Small intestine (tissue), 7 donors: ENCODE data around the gene SPTBN5. TPM values are rescaled to one million over a fixed set of nuclear protein-coding genes. Genes with fewer than 3 reads are reported as not detected.

Experiments
- DNase-seq, 2 donors: peaks; one replicate each; pipeline versions ENCODE4 v3.0.0 to v3.0.0-alpha.2; 2013
- FAIRE-seq: peaks from 2 replicates; lab custom pipeline; 2012; peaks lifted over from hg19 to GRCh38; lab: Jason Lieb, UNC
- H3K27ac ChIP-seq, 3 donors: one replicate each; pipeline ENCODE4 v1.5.1; 2013; ENCODE audit warnings: low read length in 2 of 3, mild to moderate bottlenecking in 2 of 3, control low read depth in 1 of 3, inconsistent platforms in 1 of 3, low read depth in 1 of 3, moderate library complexity in 1 of 3
- H3K27me3 ChIP-seq, 3 donors: one replicate each; pipeline ENCODE4 v1.6.1; 2013; ENCODE audit warnings: low read length in 3 of 3, inconsistent platforms in 1 of 3; ENCODE audit not compliant: control insufficient read depth in 3 of 3, insufficient read depth in 3 of 3
- H3K36me3 ChIP-seq, 3 donors: one replicate each; pipeline ENCODE4 v1.6.1; 2013; ENCODE audit warnings: low read length in 3 of 3, inconsistent platforms in 1 of 3, low read depth in 1 of 3, mild to moderate bottlenecking in 1 of 3, moderate library complexity in 1 of 3; ENCODE audit not compliant: control insufficient read depth in 3 of 3, insufficient read depth in 2 of 3
- H3K4me1 ChIP-seq, 3 donors: one replicate each; pipeline ENCODE4 v1.6.1; 2013; ENCODE audit warnings: low read length in 2 of 3, inconsistent platforms in 1 of 3, low read depth in 1 of 3, mild to moderate bottlenecking in 1 of 3, moderate library complexity in 1 of 3; ENCODE audit not compliant: control insufficient read depth in 3 of 3, insufficient read depth in 2 of 3
- H3K4me3 ChIP-seq, 3 donors: one replicate each; pipeline ENCODE4 v1.5.1; 2013; ENCODE audit warnings: low read length in 3 of 3, control low read depth in 1 of 3, inconsistent platforms in 1 of 3, low read depth in 1 of 3, mild to moderate bottlenecking in 1 of 3, moderate library complexity in 1 of 3
- H3K9me3 ChIP-seq, 2 donors: one replicate each; pipeline ENCODE4 v1.6.1; 2013; ENCODE audit warnings: low read depth in 1 of 2, low read length in 1 of 2; ENCODE audit not compliant: control insufficient read depth in 2 of 2, insufficient read depth in 1 of 2
- WGBS, 3 donors: extraction: QIAGEN DNeasy Blood & Tissue Kit; methylation state at CpG; one replicate each; pipeline ENCODE4 v1.1.7; 2013; 5-methylcytosine and 5-hydroxymethylcytosine counted together
- polyA plus RNA-seq, 4 donors: library from polyadenylated mRNA; stranded (reverse) in 3 of 4; unstranded in 1 of 4; fragments of 200-250 nt in 3 of 4; fragments of 120-200 nt in 1 of 4; gene quantifications; one replicate each; pipeline versions ENCODE4 v1.2.1 to v1.2.3, GENCODE V29; 2013
- donor health status: healthy with polysubstance abuse.
- donor health status: control.
- donor health status: control.
- donor health status: Bipolar disorder and iron deficiency.
- donor health status: healthy.

SPTBN5 gene
- polyA plus RNA-seq, 4 donors, result 0.45 to 1.6 (median 0.57) TPM

DNA sequence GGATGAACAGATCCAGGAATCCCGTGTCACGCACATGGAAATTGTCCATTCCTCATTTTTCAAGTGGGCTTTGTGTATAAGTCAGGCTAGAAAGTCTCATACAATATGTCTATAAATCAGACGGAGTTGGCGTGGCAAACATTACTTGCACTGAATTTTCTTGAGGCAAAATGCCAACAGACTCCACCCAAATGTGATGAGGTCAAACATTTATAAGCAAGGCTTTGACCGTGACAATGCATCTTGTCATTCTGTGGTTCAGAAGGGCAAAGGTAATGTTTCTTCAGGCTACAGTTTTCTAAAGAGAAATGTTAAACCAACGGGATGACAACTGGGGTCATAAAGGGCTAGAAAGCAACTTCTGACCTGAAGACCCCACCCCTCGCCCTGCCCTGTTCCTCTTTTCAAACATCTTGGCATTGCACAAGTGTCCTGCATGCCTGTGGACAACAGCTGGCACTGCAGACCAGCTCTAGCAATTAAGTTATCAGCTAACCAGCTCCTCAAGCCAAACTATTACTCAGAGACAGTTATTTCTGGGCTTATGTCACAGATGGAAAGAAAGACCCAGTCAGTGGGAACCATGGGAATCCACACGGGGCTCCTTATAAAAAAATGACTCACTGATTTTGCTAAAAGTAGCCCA, 36.5 kb upstream of the SPTBN5 start:
- Histone ChIP-seq H3K36me3 (peaks cover 0 to 19% (median 0%) of the 10 kb centered on the region in 3 donors), H3K27ac (peak overlapping the region in 2 of 3 donors; percentile 23 to 75), H3K4me1 (peaks cover 3 to 73% (median 22%) of the 10 kb centered on the region in 3 donors), H3K4me3 (no peak overlapping the region), H3K27me3 (no peaks in the 10 kb centered on the region), H3K9me3 (no peaks in the 10 kb centered on the region)
- WGBS, 3 donors, result 34 to 51% (median 35%) methylated on average over 8 of the region's 8 CpGs
- DNase-seq, result peak; percentile 72 to 87
- no peak for FAIRE-seq

DNA sequence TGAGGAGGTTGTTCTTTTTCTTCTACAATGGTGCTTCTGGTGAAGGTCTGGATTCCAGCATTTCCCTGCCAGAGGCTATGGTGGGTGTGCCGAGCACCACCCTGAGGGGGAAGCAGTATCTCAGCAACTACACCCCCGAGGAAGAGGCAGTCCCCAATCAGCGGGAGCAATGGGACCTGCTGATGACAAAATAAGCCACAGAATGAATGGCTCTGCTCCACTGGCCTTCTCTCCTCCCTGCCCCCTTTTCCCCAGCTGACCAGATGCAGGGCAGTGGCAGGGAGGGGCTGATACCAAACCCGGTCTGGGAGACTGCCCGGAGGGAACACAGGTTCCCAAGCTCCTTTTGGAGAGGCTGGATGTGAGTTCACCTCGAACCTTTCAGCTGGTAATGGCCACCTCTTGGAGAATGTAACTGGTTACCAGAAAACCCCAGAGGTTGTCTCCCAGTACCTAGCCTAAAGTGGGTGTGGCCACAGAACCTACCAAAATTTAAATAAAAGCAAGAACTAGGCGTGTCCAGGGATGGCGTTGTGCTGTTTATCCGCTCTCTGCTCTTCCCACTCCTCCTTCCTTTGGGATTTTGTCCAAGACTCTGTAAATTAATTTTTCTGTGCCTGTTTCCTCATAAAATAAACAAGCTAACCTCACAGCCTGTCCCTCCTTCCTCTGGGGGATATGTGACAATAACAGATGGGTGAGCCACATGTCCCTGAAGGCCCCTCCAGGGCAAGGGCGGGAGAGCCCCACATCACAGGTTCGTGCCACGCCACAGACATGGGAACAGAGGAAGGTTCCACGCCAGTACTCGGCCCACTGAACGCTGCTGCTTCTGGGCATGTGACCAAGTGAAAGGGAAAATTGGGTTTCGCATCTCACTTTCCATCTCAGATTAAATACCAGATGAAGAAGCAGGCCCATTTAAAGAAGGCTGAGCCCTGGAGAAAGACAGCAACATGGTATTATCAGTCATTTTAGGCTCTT, 35.1 kb upstream of the SPTBN5 start:
- no peak overlapping the region for H3K4me3 ChIP-seq
- peak overlapping the region in 2 of 3 donors; percentile 22 to 23 for H3K27ac ChIP-seq
- FAIRE-seq (no peak), DNase-seq (no peak)
- no peaks in the 10 kb centered on the region for H3K9me3 ChIP-seq
- no peaks in the 10 kb centered on the region for H3K27me3 ChIP-seq
- H3K36me3 ChIP-seq, result peaks cover 0 to 23% (median 0%) of the 10 kb centered on the region in 3 donors
- 46 to 82% (median 71%) methylated on average over 16 of the region's 16 CpGs for WGBS, 3 donors
- H3K4me1 ChIP-seq, result peaks cover 3 to 66% (median 22%) of the 10 kb centered on the region in 3 donors

DNA sequence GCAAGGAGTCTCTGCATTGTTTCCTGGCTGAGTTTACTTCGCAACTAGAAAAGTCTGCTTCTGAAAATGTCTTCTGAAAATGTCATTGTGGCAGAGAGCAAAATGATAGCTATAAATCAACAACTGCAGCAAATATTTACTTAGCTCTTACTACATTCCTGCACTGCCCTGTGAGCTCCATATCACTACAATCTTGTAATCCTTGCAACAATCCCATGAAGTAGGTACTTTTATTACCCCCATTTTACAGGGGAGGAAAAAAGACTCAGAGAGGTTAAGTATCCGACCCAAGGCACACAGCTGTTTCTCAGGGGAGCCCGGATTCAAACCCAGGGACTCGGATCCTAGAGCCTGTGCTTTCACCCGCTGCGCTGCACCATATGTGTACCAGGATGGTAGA, 34.2 kb upstream of the SPTBN5 start:
- H3K27me3 ChIP-seq, result no peaks in the 10 kb centered on the region
- FAIRE-seq, result no peak
- no peak overlapping the region for H3K4me3 ChIP-seq
- peak in 1 of 2 donors; percentile 53 for DNase-seq
- H3K4me1 ChIP-seq, result peaks cover 3 to 58% (median 22%) of the 10 kb centered on the region in 3 donors
- H3K36me3 ChIP-seq, result peaks cover 0 to 21% (median 0%) of the 10 kb centered on the region in 3 donors
- 70 to 79% (median 77%) methylated on average over 6 of the region's 6 CpGs for WGBS, 3 donors
- peak overlapping the region in 2 of 3 donors; percentile 10 to 46 for H3K27ac ChIP-seq
- H3K9me3 ChIP-seq, result no peaks in the 10 kb centered on the region

DNA sequence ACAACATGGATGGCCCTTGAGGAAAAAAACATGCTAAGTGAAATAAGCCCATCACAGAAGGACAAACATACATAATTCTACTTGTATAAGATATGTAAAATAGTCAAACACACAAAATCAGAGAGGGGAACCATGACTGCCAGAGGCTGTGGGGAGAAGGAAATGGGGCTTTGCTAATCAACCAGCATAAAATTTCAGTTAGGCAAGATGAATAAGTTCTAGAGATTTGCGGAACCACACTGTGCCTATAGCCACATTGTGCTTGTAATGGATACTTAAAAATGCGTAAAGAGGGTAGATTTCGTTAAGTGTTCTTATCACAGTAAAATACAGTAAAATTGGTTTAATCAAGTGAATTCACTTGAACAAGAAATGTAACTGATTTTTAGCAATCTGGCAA, 33.7 kb upstream of the SPTBN5 start:
- Histone ChIP-seq H3K9me3 (no peaks in the 10 kb centered on the region), H3K27ac (peak overlapping the region in 1 of 3 donors; percentile 46), H3K36me3 (peaks cover 0 to 21% (median 0%) of the 10 kb centered on the region in 3 donors), H3K4me3 (no peak overlapping the region), H3K27me3 (no peaks in the 10 kb centered on the region), H3K4me1 (peaks cover 3 to 52% (median 22%) of the 10 kb centered on the region in 3 donors)
- WGBS, 3 donors, result 83 to 91% (median 90%) methylated on average over 3 of the region's 3 CpGs
- no peak for FAIRE-seq
- no peak for DNase-seq

DNA sequence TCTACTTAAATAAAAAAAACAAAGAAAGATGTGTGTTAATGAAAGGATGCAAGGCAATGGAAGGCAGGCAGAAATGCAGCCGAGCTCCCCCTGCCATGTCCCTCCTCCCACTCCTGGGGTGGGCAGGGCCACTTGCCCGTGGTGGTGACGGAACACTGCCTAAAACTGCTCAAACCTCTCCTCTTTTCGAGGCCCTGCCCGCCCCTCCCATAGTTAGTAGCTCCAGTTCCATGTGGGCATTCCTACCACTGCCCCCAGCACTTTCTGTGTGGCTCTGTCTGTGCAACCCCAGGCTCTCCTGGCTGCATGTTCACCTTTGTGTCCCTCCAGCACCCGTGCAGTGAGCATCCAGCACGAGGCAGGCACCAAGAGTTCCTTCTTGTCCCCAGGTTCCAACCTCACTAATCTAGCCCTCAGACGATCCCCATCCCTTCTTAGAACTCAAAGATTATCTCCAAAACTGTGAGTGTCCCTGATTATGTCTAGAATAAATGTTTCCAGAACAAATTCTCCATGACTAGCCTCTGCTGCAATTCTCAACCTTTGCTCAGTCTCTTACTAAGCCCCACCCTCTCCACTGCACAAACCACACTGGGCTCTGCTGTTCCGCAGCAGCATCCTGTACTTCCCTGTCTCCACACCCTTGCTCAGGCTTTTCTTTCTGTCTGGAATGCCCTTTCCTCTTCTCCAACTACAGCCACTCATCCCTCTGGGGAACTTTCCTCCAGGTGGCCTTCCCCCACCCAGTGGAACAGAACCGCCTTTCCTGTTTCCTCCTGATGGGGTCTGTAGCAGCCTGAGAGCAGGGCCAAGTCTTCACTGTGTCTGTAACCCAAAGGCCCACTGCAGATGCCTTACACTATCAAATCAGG, 32.6 kb upstream of the SPTBN5 start:
- DNase-seq, result peak; percentile 76 to 87
- WGBS, 3 donors, result 51 to 62% (median 60%) methylated on average over 10 of the region's 10 CpGs
- peak overlapping the region; percentile 27 to 75 (median 50) for H3K27ac ChIP-seq
- no peak overlapping the region for H3K4me3 ChIP-seq
- peaks cover 0 to 23% (median 0%) of the 10 kb centered on the region in 3 donors for H3K36me3 ChIP-seq
- FAIRE-seq, result no peak
- peaks cover 3 to 48% (median 22%) of the 10 kb centered on the region in 3 donors for H3K4me1 ChIP-seq
- H3K27me3 ChIP-seq, result no peaks in the 10 kb centered on the region
- peaks cover 0 to 6% of the 10 kb centered on the region in 2 donors for H3K9me3 ChIP-seq

DNA sequence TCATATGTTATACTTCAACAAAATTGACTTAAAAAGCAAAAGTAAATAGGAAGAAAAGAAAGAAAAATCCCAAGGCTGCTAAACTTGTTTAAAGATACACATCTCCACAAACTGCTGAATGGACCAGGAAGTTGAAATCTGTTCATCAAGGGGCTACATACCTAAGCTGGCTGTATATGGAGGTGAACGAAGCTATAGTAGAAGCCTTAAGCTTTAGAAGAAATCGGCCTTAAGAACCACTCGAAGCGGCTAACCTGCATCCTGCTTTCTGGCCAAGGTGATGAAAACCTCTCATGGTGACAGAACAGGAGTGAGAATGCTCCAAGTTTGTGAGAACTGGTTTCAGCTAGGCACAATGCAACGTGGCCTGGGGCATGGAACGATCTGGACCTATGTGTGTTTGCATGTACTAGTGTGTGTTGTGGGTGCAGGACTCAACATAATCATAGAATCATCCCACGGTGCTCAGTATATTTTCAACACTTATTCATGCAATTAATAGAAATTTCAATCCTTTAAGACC, 31.3 kb upstream of the SPTBN5 start:
- no peaks in the 10 kb centered on the region for H3K27me3 ChIP-seq
- peaks cover 3 to 55% (median 16%) of the 10 kb centered on the region in 3 donors for H3K4me1 ChIP-seq
- WGBS, 3 donors, result 88 to 95% (median 94%) methylated on average over 7 of the region's 7 CpGs
- no peak overlapping the region for H3K27ac ChIP-seq
- no peak overlapping the region for H3K4me3 ChIP-seq
- DNase-seq, result no peak
- peaks cover 0 to 6% of the 10 kb centered on the region in 2 donors for H3K9me3 ChIP-seq
- peaks cover 0 to 23% (median 0%) of the 10 kb centered on the region in 3 donors for H3K36me3 ChIP-seq
- FAIRE-seq, result no peak

DNA sequence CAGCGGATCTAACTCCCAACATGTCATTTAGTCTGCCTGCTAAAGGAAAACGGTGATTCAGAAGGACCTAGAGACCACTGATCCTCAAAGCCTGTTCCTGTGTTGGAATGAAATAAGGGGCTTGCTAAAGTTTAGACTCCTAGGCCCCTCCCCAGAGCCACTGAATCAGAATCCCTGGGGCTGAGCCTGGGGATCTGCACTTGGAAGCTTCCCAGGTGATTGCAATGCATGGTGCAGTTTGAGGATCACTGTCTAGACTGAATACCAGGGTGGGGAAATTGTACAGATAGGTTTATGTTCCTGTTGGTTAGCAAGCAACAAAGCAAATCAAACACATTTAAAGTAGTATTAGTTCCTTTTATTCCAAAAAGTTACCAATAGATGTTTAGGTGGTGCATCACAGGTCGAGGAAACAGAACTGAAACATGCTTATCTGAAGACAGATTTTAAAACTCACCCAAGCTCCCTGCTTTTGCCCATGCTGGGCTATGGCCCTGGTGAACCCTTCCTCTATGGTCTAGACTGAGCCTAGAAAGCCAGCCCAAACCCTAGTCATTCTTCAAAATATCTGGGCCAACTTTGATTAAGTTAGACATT, 29.6 kb upstream of the SPTBN5 start:
- no peaks in the 10 kb centered on the region for H3K27me3 ChIP-seq
- 85 to 90% (median 87%) methylated on average over 3 of the region's 3 CpGs for WGBS, 3 donors
- H3K27ac ChIP-seq, result no peak overlapping the region
- peaks cover 0 to 27% (median 3%) of the 10 kb centered on the region in 3 donors for H3K36me3 ChIP-seq
- DNase-seq (no peak), FAIRE-seq (no peak)
- peaks cover 3 to 45% (median 9%) of the 10 kb centered on the region in 3 donors for H3K4me1 ChIP-seq
- H3K4me3 ChIP-seq, result no peak overlapping the region
- peaks cover 0 to 6% of the 10 kb centered on the region in 2 donors for H3K9me3 ChIP-seq
